ENCODE data around the gene TTLL9.

TTLL9 gene

GRCh38 chr20:31908016-31908415 lies 37.6 kb downstream of the TTLL9 start:
- no peak overlapping the region for H3K4me3 ChIP-seq (ENCODE audit: insufficient read length, low read depth)
- H3K9me3 ChIP-seq (ENCODE audit: insufficient read depth, low read length) = no peaks in the 10 kb centered on the region
- peaks cover 10% of the 10 kb centered on the region for H3K4me1 ChIP-seq (ENCODE audit: insufficient read depth, insufficient read length)
- H3K36me3 ChIP-seq (ENCODE audit: insufficient read depth, insufficient read length, low read length) = no peaks in the 10 kb centered on the region
- no peak for TF ChIP-seq YY1 (IDR thresholded peaks at IDR 0.05; ENCODE audit: insufficient read depth, insufficient read length)
- TF ChIP-seq SUZ12 (IDR thresholded peaks at IDR 0.05; ENCODE audit: extremely low read depth, insufficient read depth, insufficient read length) = no peak
- TF ChIP-seq ZNF274 (IDR thresholded peaks at IDR 0.05; ENCODE audit: low read depth, low read length) = no peak
- H3K9ac ChIP-seq (ENCODE audit: insufficient read length, low read depth) = no peak overlapping the region
- no peak for DNase-seq (ENCODE audit: low read depth, low spot score)
- no peaks in the 10 kb centered on the region for H3K27me3 ChIP-seq (ENCODE audit: insufficient read depth, insufficient read length)

- Histone ChIP-seq H3K36me3 (ENCODE audit: insufficient read depth, insufficient read length, low read length) (no peaks in the 10 kb centered on the region), H3K27me3 (ENCODE audit: insufficient read depth, insufficient read length) (no peaks in the 10 kb centered on the region), H3K4me3 (ENCODE audit: insufficient read length, low read depth) (no peak overlapping the region), H3K9ac (ENCODE audit: insufficient read length, low read depth) (no peak overlapping the region), H3K4me1 (ENCODE audit: insufficient read depth, insufficient read length) (peaks cover 10% of the 10 kb centered on the region), H3K9me3 (ENCODE audit: insufficient read depth, low read length) (no peaks in the 10 kb centered on the region)
- DNase-seq (ENCODE audit: low read depth, low spot score) = no peak
- TF ChIP-seq ZNF274 (IDR thresholded peaks at IDR 0.05; ENCODE audit: low read depth, low read length) = no peak
- TF ChIP-seq YY1 (IDR thresholded peaks at IDR 0.05; ENCODE audit: insufficient read depth, insufficient read length) = no peak
- TF ChIP-seq SUZ12 (IDR thresholded peaks at IDR 0.05; ENCODE audit: extremely low read depth, insufficient read depth, insufficient read length) = no peak
Measured at GRCh38 chr20:31908424-31908823, 38.0 kb downstream of the TTLL9 start.

- no peak for DNase-seq (ENCODE audit: low read depth, low spot score)
- H3K4me3 ChIP-seq (ENCODE audit: insufficient read length, low read depth) = no peak overlapping the region
- no peak for TF ChIP-seq ZNF274 (IDR thresholded peaks at IDR 0.05; ENCODE audit: low read depth, low read length)
- TF ChIP-seq YY1 (IDR thresholded peaks at IDR 0.05; ENCODE audit: insufficient read depth, insufficient read length) = no peak
- TF ChIP-seq SUZ12 (IDR thresholded peaks at IDR 0.05; ENCODE audit: extremely low read depth, insufficient read depth, insufficient read length) = no peak
Measured at GRCh38 chr20:31909253-31910070, 39.0 kb downstream of the TTLL9 start.

GRCh38 chr20:31910071-31910803 lies 39.8 kb downstream of the TTLL9 start:
- Histone ChIP-seq H3K9me3 (ENCODE audit: insufficient read depth, low read length) (no peaks in the 10 kb centered on the region), H3K36me3 (ENCODE audit: insufficient read depth, insufficient read length, low read length) (no peaks in the 10 kb centered on the region), H3K4me3 (ENCODE audit: insufficient read length, low read depth) (no peak overlapping the region), H3K9ac (ENCODE audit: insufficient read length, low read depth) (no peak overlapping the region), H3K27me3 (ENCODE audit: insufficient read depth, insufficient read length) (no peaks in the 10 kb centered on the region), H3K4me1 (ENCODE audit: insufficient read depth, insufficient read length) (peaks cover 13% of the 10 kb centered on the region)
- TF ChIP-seq ZNF274 (IDR thresholded peaks at IDR 0.05; ENCODE audit: low read depth, low read length) (no peak), YY1 (IDR thresholded peaks at IDR 0.05; ENCODE audit: insufficient read depth, insufficient read length) (no peak), SUZ12 (IDR thresholded peaks at IDR 0.05; ENCODE audit: extremely low read depth, insufficient read depth, insufficient read length) (no peak)
- no peak for DNase-seq (ENCODE audit: low read depth, low spot score)

More at GRCh38 chr20:31909253-31910070, 39.0 kb downstream of the TTLL9 start:
- Histone ChIP-seq H3K27me3 (ENCODE audit: insufficient read depth, insufficient read length) (no peaks in the 10 kb centered on the region), H3K9ac (ENCODE audit: insufficient read length, low read depth) (no peak overlapping the region), H3K36me3 (ENCODE audit: insufficient read depth, insufficient read length, low read length) (no peaks in the 10 kb centered on the region), H3K4me1 (ENCODE audit: insufficient read depth, insufficient read length) (peaks cover 13% of the 10 kb centered on the region), H3K9me3 (ENCODE audit: insufficient read depth, low read length) (no peaks in the 10 kb centered on the region)

GRCh38 chr20:31913431-31914157 lies 43.2 kb downstream of the TTLL9 start:
- Histone ChIP-seq H3K36me3 (ENCODE audit: insufficient read depth, insufficient read length, low read length) (no peaks in the 10 kb centered on the region), H3K4me1 (ENCODE audit: insufficient read depth, insufficient read length) (peaks cover 11% of the 10 kb centered on the region), H3K27me3 (ENCODE audit: insufficient read depth, insufficient read length) (no peaks in the 10 kb centered on the region), H3K9me3 (ENCODE audit: insufficient read depth, low read length) (peaks cover 8% of the 10 kb centered on the region; the same call in 1 of the 2 replicates), H3K4me3 (ENCODE audit: insufficient read length, low read depth) (no peak overlapping the region), H3K9ac (ENCODE audit: insufficient read length, low read depth) (peak overlapping the region; percentile 26)
- no peak for TF ChIP-seq SUZ12 (IDR thresholded peaks at IDR 0.05; ENCODE audit: extremely low read depth, insufficient read depth, insufficient read length)
- no peak for TF ChIP-seq ZNF274 (IDR thresholded peaks at IDR 0.05; ENCODE audit: low read depth, low read length)
- no peak for DNase-seq (ENCODE audit: low read depth, low spot score)

- H3K27me3 ChIP-seq (ENCODE audit: insufficient read depth, insufficient read length) = no peaks in the 10 kb centered on the region
- peaks cover 8% of the 10 kb centered on the region; the same call in 1 of the 2 replicates for H3K9me3 ChIP-seq (ENCODE audit: insufficient read depth, low read length)
- no peak overlapping the region for H3K4me3 ChIP-seq (ENCODE audit: insufficient read length, low read depth)
- no peak for TF ChIP-seq YY1 (IDR thresholded peaks at IDR 0.05; ENCODE audit: insufficient read depth, insufficient read length)
- no peak for TF ChIP-seq ZNF274 (IDR thresholded peaks at IDR 0.05; ENCODE audit: low read depth, low read length)
- no peak for TF ChIP-seq SUZ12 (IDR thresholded peaks at IDR 0.05; ENCODE audit: extremely low read depth, insufficient read depth, insufficient read length)
- no peaks in the 10 kb centered on the region for H3K36me3 ChIP-seq (ENCODE audit: insufficient read depth, insufficient read length, low read length)
- DNase-seq (ENCODE audit: low read depth, low spot score) = no peak
- peaks cover 11% of the 10 kb centered on the region for H3K4me1 ChIP-seq (ENCODE audit: insufficient read depth, insufficient read length)
- no peak overlapping the region for H3K9ac ChIP-seq (ENCODE audit: insufficient read length, low read depth)
Measured at GRCh38 chr20:31914170-31914569, 43.7 kb downstream of the TTLL9 start.

All from NT2/D1 (cell line).